NCI-H510A treated with DMSO at 0.1 percent for 48 hours (cell line): ENCODE results near the gene TBL1Y.
"Not testable (repeated sequence)": the region's sequence is repeated elsewhere in the genome, so short reads cannot be mapped to it uniquely, and the experiment has no call there.

Experiments
- DNase-seq: peaks from one replicate; lab custom pipeline; 2025; lab: John Stamatoyannopoulos, UW

Gene TBL1Y

GRCh38 chrY:7080548-7080947 lies 170.1 kb downstream of the TBL1Y start:
- DNase-seq = not testable (repeated sequence)

- no peak for DNase-seq
Measured at GRCh38 chrY:7085606-7086005, 175.1 kb downstream of the TBL1Y start.

GRCh38 chrY:7092836-7093235 lies 182.3 kb downstream of the TBL1Y start:
- DNase-seq = no peak

- DNase-seq = no peak
Measured at GRCh38 chrY:7094365-7094764, 183.9 kb downstream of the TBL1Y start.

- no peak for DNase-seq
Measured at GRCh38 chrY:7097021-7097420, 186.5 kb downstream of the TBL1Y start.

GRCh38 chrY:7099742-7100141 lies 189.2 kb downstream of the TBL1Y start:
- no peak for DNase-seq

- DNase-seq = no peak
Measured at GRCh38 chrY:7102680-7103079, 192.2 kb downstream of the TBL1Y start.

- no peak for DNase-seq
Measured at GRCh38 chrY:7107179-7107578, 196.7 kb downstream of the TBL1Y start.

GRCh38 chrY:7110086-7110485 lies 199.6 kb downstream of the TBL1Y start:
- no peak for DNase-seq

- DNase-seq = no peak
Measured at GRCh38 chrY:7115871-7116270, 205.4 kb downstream of the TBL1Y start.

GRCh38 chrY:7122202-7122601 lies 211.7 kb downstream of the TBL1Y start:
- DNase-seq = no peak

GRCh38 chrY:7125136-7126056 lies 214.9 kb downstream of the TBL1Y start:
- no peak for DNase-seq

GRCh38 chrY:7128211-7128610 lies 217.7 kb downstream of the TBL1Y start:
- DNase-seq = no peak
